Measurements from ENCODE around the gene EXOC3L4. TPM values are rescaled to one million over a fixed set of nuclear protein-coding genes. Genes with fewer than 3 reads are reported as not detected.

Gene EXOC3L4
- total and polyA plus RNA-seq, 9 of the 15 experiments (the other 6 are each of a cell fraction or from before 2014, with no cell fraction given), result 0.10 to 6.7 (median 0.98) TPM; not detected in 1

DNA sequence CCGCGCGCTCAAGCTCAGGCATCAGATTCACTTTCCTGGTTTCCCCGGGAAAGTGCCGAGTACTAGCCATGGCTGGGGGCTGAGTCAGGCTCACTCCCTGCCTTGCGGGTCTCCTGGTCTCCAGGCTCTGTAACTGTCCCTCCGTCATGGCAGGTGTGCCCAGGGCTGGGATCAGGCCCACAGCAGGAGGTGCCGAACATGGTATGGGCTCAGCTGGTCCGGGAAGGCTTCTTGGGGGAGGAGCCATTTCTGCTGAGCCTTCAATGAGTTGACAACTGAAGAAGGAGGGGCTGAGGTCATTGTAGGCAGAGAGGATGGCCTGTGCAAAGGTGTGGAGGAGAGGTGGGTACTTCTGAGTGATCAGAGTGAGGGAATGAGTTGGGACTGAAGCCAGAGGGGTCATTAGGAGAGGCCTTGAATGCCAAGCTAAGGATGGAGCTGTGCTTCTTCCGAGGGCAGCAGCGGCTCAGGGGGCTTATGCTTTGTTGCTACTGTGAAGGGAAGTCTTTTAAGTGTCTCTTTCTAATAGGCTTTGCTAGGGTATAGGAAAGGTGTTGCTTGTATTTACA lies 769 bp downstream of the EXOC3L4 start:
- POLR2A ChIA-PET, result interaction anchor here (1.9 kb wide), 1 partner anchor 10 kb away, joined by 5 read pairs; no protein-coding TSS in a partner anchor

GRCh38 chr14:103096387-103096786 lies 1.9 kb downstream of the EXOC3L4 start:
- Histone ChIP-seq H3K36me3 (ENCODE audit: control insufficient read depth, insufficient read depth, low read length) (peaks cover 2% of the 10 kb centered on the region; the same call in 1 of the 3 replicates), H3K4me2 (ENCODE audit: insufficient read depth, low read length) (no peak overlapping the region), H3K9me3 (replicated peaks; ENCODE audit: control insufficient read depth, insufficient read depth, low read depth, low read length) (no peaks in the 10 kb centered on the region), H2AFZ (ENCODE audit: low read depth, low read length) (no peak overlapping the region), H3K27me3 (ENCODE audit: control insufficient read depth in 2 of 2, insufficient read depth in 2 of 2, low read length in 2 of 2) (no peaks in the 10 kb centered on the region), H3K4me1 (replicated peaks in 1 of 2; ENCODE audit: control insufficient read depth in 2 of 2, insufficient read depth in 2 of 2, low read length in 2 of 2) (peaks cover 32 to 81% of the 10 kb centered on the region in 2 experiments), H3K9ac (ENCODE audit: insufficient read depth in 1 of 2, low read depth in 2 of 2, low read length in 2 of 2) (peak overlapping the region in 1 of 2 experiments; percentile 31; a peak in 1 of 4 replicates), H3K27ac (ENCODE audit: extremely low read depth, low read depth, low read length) (no peak overlapping the region), H3K9me1 (ENCODE audit: control insufficient read depth, insufficient read depth, low read length) (no peaks in the 10 kb centered on the region), H3K79me2 (ENCODE audit: control insufficient read depth, insufficient read depth, low read length) (peaks cover 11% of the 10 kb centered on the region; the same call in 2 of the 3 replicates), H4K20me1 (replicated peaks; ENCODE audit: control insufficient read depth, insufficient read depth, low read length) (no peaks in the 10 kb centered on the region), H3K4me3 (no peak overlapping the region)
- no peak for ATAC-seq
- ChIA-PET CTCF (ENCODE audit: low intra/inter-chr PET ratio) (no interaction called here), POLR2A (interaction anchor here (0.6 to 1.9 kb wide), 2 partner anchors 9 to 409 kb away, joined by 3 to 5 read pairs; no protein-coding TSS in a partner anchor)
- FAIRE-seq, result no peak
- BruUV-seq (replicated peaks), result no TSS peak
- in situ Hi-C loops (cut with MboI), result no loop called here
- intact Hi-C loops (cut with micrococcal nuclease), result no loop called here
- 54% methylated on average over 4 of the region's 4 CpGs for WGBS (ENCODE audit: insufficient coverage, low coverage, missing lambda C conversion rate)
- TF ChIP-seq ZNF24 (IDR thresholded peaks at IDR 0.05) (no peak), SNIP1 (IDR thresholded peaks at IDR 0.05; ENCODE audit: low read depth) (no peak), MAFG (tag; conservative IDR thresholded peaks at IDR 0.05) (0 out of 2 replicates have a peak, but pooled peaks have one; percentile 27), ZNF316 (IDR thresholded peaks at IDR 0.05) (peak; percentile 73)
- no peak for DNase-seq (ENCODE audit: extremely low read depth in 1 of 4, low spot score in 3 of 4)

More for the DNA sequence above, 769 bp downstream of the EXOC3L4 start:
- WGBS (ENCODE audit: insufficient coverage, low coverage, missing lambda C conversion rate), result 82% methylated on average over 9 of the region's 11 CpGs
- Histone ChIP-seq H3K36me3 (ENCODE audit: control insufficient read depth, insufficient read depth, low read length) (no peaks in the 10 kb centered on the region), H3K9me1 (ENCODE audit: control insufficient read depth, insufficient read depth, low read length) (no peaks in the 10 kb centered on the region), H3K27ac (ENCODE audit: extremely low read depth, low read depth, low read length) (no peak overlapping the region), H3K4me1 (replicated peaks in 1 of 2; ENCODE audit: control insufficient read depth in 2 of 2, insufficient read depth in 2 of 2, low read length in 2 of 2) (peaks cover 30 to 81% of the 10 kb centered on the region in 2 experiments), H3K9ac (ENCODE audit: insufficient read depth in 1 of 2, low read depth in 2 of 2, low read length in 2 of 2) (no peak overlapping the region; a peak in 1 of 4 replicates), H3K4me3 (no peak overlapping the region), H3K4me2 (ENCODE audit: insufficient read depth, low read length) (no peak overlapping the region), H2AFZ (ENCODE audit: low read depth, low read length) (no peak overlapping the region), H3K27me3 (ENCODE audit: control insufficient read depth in 2 of 2, insufficient read depth in 2 of 2, low read length in 2 of 2) (no peaks in the 10 kb centered on the region), H4K20me1 (replicated peaks; ENCODE audit: control insufficient read depth, insufficient read depth, low read length) (no peaks in the 10 kb centered on the region), H3K9me3 (replicated peaks; ENCODE audit: control insufficient read depth, insufficient read depth, low read depth, low read length) (no peaks in the 10 kb centered on the region), H3K79me2 (ENCODE audit: control insufficient read depth, insufficient read depth, low read length) (peaks cover 7% of the 10 kb centered on the region; the same call in 2 of the 3 replicates)
- BruUV-seq (replicated peaks), result no TSS peak
- intact Hi-C loops (cut with micrococcal nuclease), result no loop called here
- in situ Hi-C loops (cut with MboI), result no loop called here
- TF ChIP-seq XRCC5 (IDR thresholded peaks at IDR 0.05; ENCODE audit: low read depth, low read length) (no peak), ZFP36 (IDR thresholded peaks at IDR 0.05; ENCODE audit: low read depth, low read length, partially characterized antibody) (peak; percentile 48)
- TF ChIP-seq, protein P1, sequence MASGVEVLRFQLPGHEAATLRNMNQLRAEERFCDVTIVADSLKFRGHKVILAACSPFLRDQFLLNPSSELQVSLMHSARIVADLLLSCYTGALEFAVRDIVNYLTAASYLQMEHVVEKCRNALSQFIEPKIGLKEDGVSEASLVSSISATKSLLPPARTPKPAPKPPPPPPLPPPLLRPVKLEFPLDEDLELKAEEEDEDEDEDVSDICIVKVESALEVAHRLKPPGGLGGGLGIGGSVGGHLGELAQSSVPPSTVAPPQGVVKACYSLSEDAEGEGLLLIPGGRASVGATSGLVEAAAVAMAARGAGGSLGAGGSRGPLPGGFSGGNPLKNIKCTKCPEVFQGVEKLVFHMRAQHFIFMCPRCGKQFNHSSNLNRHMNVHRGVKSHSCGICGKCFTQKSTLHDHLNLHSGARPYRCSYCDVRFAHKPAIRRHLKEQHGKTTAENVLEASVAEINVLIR (CRISPR knock-in tag; IDR thresholded peaks at IDR 0.05), result no peak
- FAIRE-seq (no peak), DNase-seq (ENCODE audit: extremely low read depth in 1 of 4, low spot score in 3 of 4) (no peak), ATAC-seq (no peak)
- CTCF ChIA-PET (ENCODE audit: low intra/inter-chr PET ratio), result no interaction called here
